ENCODE results near the gene ZNF740. TPM values are rescaled to one million over a fixed set of nuclear protein-coding genes. Genes with fewer than 3 reads are reported as not detected.

Gene ZNF740
- total and polyA plus RNA-seq, 8 donors = 4.0 to 37.5 (median 4.5) TPM

GRCh38 chr12:53227836-53228235 is 47.3 kb downstream of the ZNF740 start:
- peaks cover 36 to 84% (median 64%) of the 10 kb centered on the region in 4 donors for H3K4me1 ChIP-seq

GRCh38 chr12:53229454-53229853 is 48.9 kb downstream of the ZNF740 start:
- WGBS, 5 donors = 85 to 93% (median 87%) methylated on average over 2 of the region's 2 CpGs
- Histone ChIP-seq H3K27me3 (peaks cover 0 to 12% (median 0%) of the 10 kb centered on the region in 3 donors), H3K9me3 (no peaks in the 10 kb centered on the region), H3K4me1 (peaks cover 35 to 84% (median 64%) of the 10 kb centered on the region in 4 donors), H3K27ac (peak overlapping the region in 3 of 5 donors; percentile 19 to 90 (median 89)), H3K36me3 (peaks cover 6 to 26% (median 16%) of the 10 kb centered on the region in 4 donors), H3K4me3 (no peak overlapping the region)
- DNase-seq = no peak
- intact Hi-C loops (cut with DNase I; ENCODE audit: low total_unique reads) = no loop called here
- TF ChIP-seq CTCF (IDR thresholded peaks at IDR 0.05) (no peak), POLR2A (IDR thresholded peaks at IDR 0.05) (no peak), EP300 (IDR thresholded peaks at IDR 0.05) (no peak), POLR2AphosphoS5 (IDR thresholded peaks at IDR 0.05) (no peak)

More at GRCh38 chr12:53227836-53228235, 47.3 kb downstream of the ZNF740 start:
- no peak overlapping the region for H3K4me3 ChIP-seq
- peaks cover 0 to 6% (median 0%) of the 10 kb centered on the region in 3 donors for H3K27me3 ChIP-seq
- intact Hi-C loops (cut with DNase I; ENCODE audit: low total_unique reads) = no loop called here
- TF ChIP-seq POLR2A (IDR thresholded peaks at IDR 0.05) (no peak), EP300 (IDR thresholded peaks at IDR 0.05) (no peak), CTCF (IDR thresholded peaks at IDR 0.05) (no peak), POLR2AphosphoS5 (IDR thresholded peaks at IDR 0.05) (no peak)
- WGBS, 5 donors = 80 to 89% (median 83%) methylated on average over 1 of the region's 1 CpG
- no peak overlapping the region for H3K27ac ChIP-seq
- H3K36me3 ChIP-seq = peaks cover 6 to 26% (median 16%) of the 10 kb centered on the region in 4 donors
- H3K9me3 ChIP-seq = no peaks in the 10 kb centered on the region
- DNase-seq = no peak

GRCh38 chr12:53230108-53230845 is 49.8 kb downstream of the ZNF740 start:
- Histone ChIP-seq H3K27ac (peak overlapping the region; percentile 67 to 90 (median 89)), H3K4me3 (peak overlapping the region in 3 of 4 donors; percentile 9 to 68 (median 57)), H3K9me3 (no peaks in the 10 kb centered on the region), H3K4me1 (peaks cover 28 to 77% (median 57%) of the 10 kb centered on the region in 4 donors), H3K27me3 (peaks cover 0 to 12% (median 0%) of the 10 kb centered on the region in 3 donors), H3K36me3 (peaks cover 6 to 26% (median 16%) of the 10 kb centered on the region in 4 donors)
- intact Hi-C loops (cut with DNase I; ENCODE audit: low total_unique reads) = no loop called here
- TF ChIP-seq EP300 (IDR thresholded peaks at IDR 0.05) (no peak), CTCF (IDR thresholded peaks at IDR 0.05) (no peak), POLR2A (IDR thresholded peaks at IDR 0.05) (no peak), POLR2AphosphoS5 (IDR thresholded peaks at IDR 0.05) (peak in 2 of 3 donors; percentile 17 to 56)
- DNase-seq = peak; percentile 77 to 78
- WGBS, 5 donors = 36 to 74% (median 47%) methylated on average over 5 to 10 of the region's 10 CpGs

GRCh38 chr12:53231671-53231920 is 51.1 kb downstream of the ZNF740 start:
- H3K27me3 ChIP-seq = peaks cover 0 to 12% (median 0%) of the 10 kb centered on the region in 3 donors
- H3K36me3 ChIP-seq = peaks cover 6 to 19% (median 15%) of the 10 kb centered on the region in 4 donors
- no peak for TF ChIP-seq POLR2A (IDR thresholded peaks at IDR 0.05)
- TF ChIP-seq POLR2AphosphoS5 (IDR thresholded peaks at IDR 0.05) = no peak
- TF ChIP-seq CTCF (IDR thresholded peaks at IDR 0.05) = no peak
- TF ChIP-seq EP300 (IDR thresholded peaks at IDR 0.05) = no peak
- intact Hi-C loops (cut with DNase I; ENCODE audit: low total_unique reads) = no loop called here
- DNase-seq = no peak
- WGBS, 5 donors = 0 to 4% (median 1%) methylated on average over 7 to 9 of the region's 9 CpGs
- H3K4me3 ChIP-seq = peak overlapping the region; percentile 57 to 73 (median 66)
- peaks cover 28 to 64% (median 51%) of the 10 kb centered on the region in 4 donors for H3K4me1 ChIP-seq
- H3K27ac ChIP-seq = peak overlapping the region; percentile 78 to 90 (median 89)
- no peaks in the 10 kb centered on the region for H3K9me3 ChIP-seq
